ENCODE results near the gene MTCL1.
"Not testable (repeated sequence)": the region's sequence is repeated elsewhere in the genome, so short reads cannot be mapped to it uniquely, and the experiment has no call there.

DNA sequence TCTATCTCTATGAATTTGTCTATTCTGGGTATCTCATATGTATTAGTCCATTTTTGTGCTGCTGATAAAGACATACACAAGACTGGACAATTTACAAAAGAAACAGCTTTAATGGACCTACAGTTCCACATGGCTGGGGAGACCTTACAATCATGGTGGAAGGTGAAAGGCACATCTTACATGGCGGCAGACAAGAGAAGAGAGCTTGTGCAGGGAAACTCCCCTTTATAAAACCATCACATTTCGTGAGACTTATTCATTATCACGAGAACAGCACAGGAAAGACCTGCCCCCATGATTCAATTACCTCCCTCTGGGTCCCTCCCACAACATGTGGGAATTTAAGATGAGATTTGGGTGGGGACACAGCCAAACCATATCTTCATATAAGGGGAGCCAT, 56.2 kb downstream of the MTCL1 start:
- TF ChIP-seq, protein P1, sequence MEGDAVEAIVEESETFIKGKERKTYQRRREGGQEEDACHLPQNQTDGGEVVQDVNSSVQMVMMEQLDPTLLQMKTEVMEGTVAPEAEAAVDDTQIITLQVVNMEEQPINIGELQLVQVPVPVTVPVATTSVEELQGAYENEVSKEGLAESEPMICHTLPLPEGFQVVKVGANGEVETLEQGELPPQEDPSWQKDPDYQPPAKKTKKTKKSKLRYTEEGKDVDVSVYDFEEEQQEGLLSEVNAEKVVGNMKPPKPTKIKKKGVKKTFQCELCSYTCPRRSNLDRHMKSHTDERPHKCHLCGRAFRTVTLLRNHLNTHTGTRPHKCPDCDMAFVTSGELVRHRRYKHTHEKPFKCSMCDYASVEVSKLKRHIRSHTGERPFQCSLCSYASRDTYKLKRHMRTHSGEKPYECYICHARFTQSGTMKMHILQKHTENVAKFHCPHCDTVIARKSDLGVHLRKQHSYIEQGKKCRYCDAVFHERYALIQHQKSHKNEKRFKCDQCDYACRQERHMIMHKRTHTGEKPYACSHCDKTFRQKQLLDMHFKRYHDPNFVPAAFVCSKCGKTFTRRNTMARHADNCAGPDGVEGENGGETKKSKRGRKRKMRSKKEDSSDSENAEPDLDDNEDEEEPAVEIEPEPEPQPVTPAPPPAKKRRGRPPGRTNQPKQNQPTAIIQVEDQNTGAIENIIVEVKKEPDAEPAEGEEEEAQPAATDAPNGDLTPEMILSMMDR (IDR thresholded peaks at IDR 0.05), result not testable (repeated sequence)
- not testable (repeated sequence) for TF ChIP-seq POLR2AphosphoS5 (IDR thresholded peaks at IDR 0.05)
